ENCODE results near the gene FALEC.
"Not testable (repeated sequence)": the region's sequence is repeated elsewhere in the genome, so short reads cannot be mapped to it uniquely, and the experiment has no call there.

Gene FALEC

DNA sequence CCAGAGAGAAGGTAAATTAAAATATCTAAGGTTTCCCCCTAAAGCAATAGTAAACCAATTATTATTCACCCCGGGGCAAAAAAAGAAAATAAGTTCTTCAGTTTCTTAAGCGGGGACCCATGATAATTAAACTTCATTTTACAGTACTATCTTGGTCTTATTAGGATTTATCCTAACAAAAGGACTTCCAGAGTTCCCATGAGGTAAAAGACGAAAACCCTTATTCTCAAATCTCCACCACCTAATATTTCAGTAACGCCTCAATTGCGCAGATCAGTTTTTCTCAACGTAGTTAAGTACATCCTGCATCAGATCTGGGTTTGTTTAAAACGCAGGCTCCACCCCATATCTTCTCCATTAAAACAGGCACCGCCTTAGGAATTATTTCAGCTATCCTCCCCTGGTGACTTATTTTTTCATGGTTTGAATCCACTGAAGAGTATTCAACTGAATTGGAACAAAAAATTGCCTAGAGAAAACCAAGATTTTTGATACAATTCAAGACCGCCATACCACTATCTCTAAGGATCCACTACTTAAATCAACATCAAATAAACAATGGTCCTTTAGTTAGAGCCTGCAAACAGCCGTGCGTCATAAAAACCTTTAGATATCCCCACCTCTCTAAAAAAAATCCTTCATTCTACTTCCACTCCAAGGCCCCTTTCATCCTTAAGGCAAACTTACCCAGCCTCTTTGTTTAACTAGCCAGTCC is 62.2 kb downstream of the FALEC start:
- no peaks in the 10 kb centered on the region for H3K27me3 ChIP-seq (ENCODE audit: low read depth, low read length)
- H3K27ac ChIP-seq (ENCODE audit: low read length), result peak overlapping the region; percentile 100
- H3K4me1 ChIP-seq (ENCODE audit: control insufficient read depth in 1 of 2, insufficient read depth in 2 of 2, low read length in 2 of 2), result peaks cover 16 to 32% of the 10 kb centered on the region in 2 donors
- H3K36me3 ChIP-seq (ENCODE audit: control insufficient read depth in 1 of 2, insufficient read depth in 2 of 2, low read length in 2 of 2), result peaks cover 49 to 60% of the 10 kb centered on the region in 2 donors
- no peaks in the 10 kb centered on the region for H3K9me3 ChIP-seq (ENCODE audit: control insufficient read depth in 1 of 2, low read length in 2 of 2)
- H3K4me3 ChIP-seq (ENCODE audit: low read depth in 1 of 2, low read length in 2 of 2), result peak overlapping the region; percentile 98 to 100

GRCh38 chr1:150578272-150579109 is 62.9 kb downstream of the FALEC start:
- H3K36me3 ChIP-seq (ENCODE audit: control insufficient read depth in 1 of 2, insufficient read depth in 2 of 2, low read length in 2 of 2), result peaks cover 42 to 53% of the 10 kb centered on the region in 2 donors

DNA sequence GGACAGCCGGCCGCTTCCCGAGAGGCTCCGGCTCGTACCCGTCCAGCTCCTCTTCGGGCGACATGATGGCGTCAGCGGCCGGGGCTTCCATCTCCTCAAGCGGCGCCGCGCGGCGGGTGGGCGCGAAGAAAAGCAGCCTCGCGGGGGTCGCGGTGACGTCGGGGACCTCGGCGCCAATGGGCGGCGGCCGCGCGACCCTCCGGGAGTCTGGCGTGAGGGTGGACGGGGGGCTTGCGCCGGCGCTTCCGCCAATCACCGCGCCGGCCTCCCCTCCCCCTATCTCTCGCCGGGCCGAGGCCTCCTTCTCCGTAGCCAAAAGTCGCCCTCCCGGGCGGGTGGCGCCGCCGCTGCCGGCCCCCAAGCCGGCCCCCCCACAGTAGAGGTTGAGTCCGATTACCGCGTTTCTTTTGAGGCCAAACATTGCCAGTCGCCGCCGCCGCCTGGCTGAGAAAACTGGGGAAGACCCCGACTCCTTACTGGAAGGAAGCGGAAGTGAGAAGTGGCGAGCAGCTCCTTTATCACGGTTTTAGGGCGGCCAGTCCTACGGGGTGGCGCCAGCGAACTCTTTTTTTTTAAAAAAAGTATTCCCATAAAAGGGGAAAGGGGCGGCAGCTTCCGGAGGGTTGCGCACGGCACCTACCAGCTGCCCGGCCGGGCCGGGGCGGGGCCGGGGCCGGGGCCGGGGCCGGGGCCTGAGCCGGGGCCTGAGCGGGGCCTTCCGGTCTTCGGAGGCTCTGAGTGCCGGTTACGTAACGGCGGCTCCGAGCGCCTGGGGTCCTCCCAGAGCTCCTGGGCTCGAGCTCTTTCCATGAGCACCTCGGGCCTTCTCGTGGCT is 63.8 kb downstream of the FALEC start, which contains the start of gene MCL1:
Gene MCL1 (minus strand): TSS at position 501 of the 835 bp plus-strand sequence. CDS start 80 bp downstream, at position 421.
- no peaks in the 10 kb centered on the region for H3K27me3 ChIP-seq (ENCODE audit: low read depth, low read length)
- H3K36me3 ChIP-seq (ENCODE audit: control insufficient read depth in 1 of 2, insufficient read depth in 2 of 2, low read length in 2 of 2), result peaks cover 39 to 49% of the 10 kb centered on the region in 2 donors
- H3K4me3 ChIP-seq (ENCODE audit: low read depth in 1 of 2, low read length in 2 of 2), result peak within 1 kb of the TSS; percentile 98 to 100
- no peaks in the 10 kb centered on the region for H3K9me3 ChIP-seq (ENCODE audit: control insufficient read depth in 1 of 2, low read length in 2 of 2)
- peak within 1 kb of the TSS; percentile 100 for H3K27ac ChIP-seq (ENCODE audit: low read length)
- H3K4me1 ChIP-seq (ENCODE audit: control insufficient read depth in 1 of 2, insufficient read depth in 2 of 2, low read length in 2 of 2), result peaks cover 13 to 17% of the 10 kb centered on the region in 2 donors

More at GRCh38 chr1:150578272-150579109, 62.9 kb downstream of the FALEC start:
- Histone ChIP-seq H3K27me3 (ENCODE audit: low read depth, low read length) (no peaks in the 10 kb centered on the region), H3K4me3 (ENCODE audit: low read depth in 1 of 2, low read length in 2 of 2) (peak overlapping the region; percentile 98 to 100), H3K4me1 (ENCODE audit: control insufficient read depth in 1 of 2, insufficient read depth in 2 of 2, low read length in 2 of 2) (peaks cover 13 to 25% of the 10 kb centered on the region in 2 donors), H3K9me3 (ENCODE audit: control insufficient read depth in 1 of 2, low read length in 2 of 2) (no peaks in the 10 kb centered on the region), H3K27ac (ENCODE audit: low read length) (peak overlapping the region; percentile 100)

- H3K4me3 ChIP-seq (ENCODE audit: low read depth in 1 of 2, low read length in 2 of 2), result peak overlapping the region; percentile 60 to 91
- no peaks in the 10 kb centered on the region for H3K27me3 ChIP-seq (ENCODE audit: low read depth, low read length)
- H3K4me1 ChIP-seq (ENCODE audit: control insufficient read depth in 1 of 2, insufficient read depth in 2 of 2, low read length in 2 of 2), result peaks cover 8 to 11% of the 10 kb centered on the region in 2 donors
- H3K27ac ChIP-seq (ENCODE audit: low read length), result peak overlapping the region; percentile 100
- H3K9me3 ChIP-seq (ENCODE audit: control insufficient read depth in 1 of 2, low read length in 2 of 2), result no peaks in the 10 kb centered on the region
- peaks cover 31 to 43% of the 10 kb centered on the region in 2 donors for H3K36me3 ChIP-seq (ENCODE audit: control insufficient read depth in 1 of 2, insufficient read depth in 2 of 2, low read length in 2 of 2)
Observed at GRCh38 chr1:150579945-150580642, 64.5 kb downstream of the FALEC start.

DNA sequence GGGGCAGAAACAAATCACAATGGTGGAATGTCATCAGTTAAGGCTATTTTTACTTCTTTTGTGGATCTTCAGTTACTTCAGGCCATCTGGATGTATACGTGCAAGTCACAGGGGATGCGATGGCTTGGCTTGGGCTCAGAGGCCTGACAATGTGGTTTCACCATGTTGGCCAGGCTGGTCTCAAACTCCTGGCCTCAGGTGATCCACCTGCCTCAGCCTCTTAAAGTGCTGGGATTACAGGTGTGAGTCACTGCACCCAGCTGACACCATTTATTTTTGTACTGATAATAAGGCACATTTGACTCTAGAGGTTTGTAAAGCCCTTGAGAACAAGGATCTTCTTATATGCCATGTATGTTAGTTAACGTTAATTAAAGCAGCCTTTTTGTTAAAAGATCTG is 65.4 kb downstream of the FALEC start:
- H3K27me3 ChIP-seq (ENCODE audit: low read depth, low read length); H3K4me3 ChIP-seq (ENCODE audit: low read depth in 1 of 2, low read length in 2 of 2); H3K9me3 ChIP-seq (ENCODE audit: control insufficient read depth in 1 of 2, low read length in 2 of 2); H3K4me1 ChIP-seq (ENCODE audit: control insufficient read depth in 1 of 2, insufficient read depth in 2 of 2, low read length in 2 of 2); H3K27ac ChIP-seq (ENCODE audit: low read length): not testable (repeated sequence)
- peaks cover 22 to 34% of the 10 kb centered on the region in 2 donors for H3K36me3 ChIP-seq (ENCODE audit: control insufficient read depth in 1 of 2, insufficient read depth in 2 of 2, low read length in 2 of 2)

- H3K4me1 ChIP-seq (ENCODE audit: control insufficient read depth in 1 of 2, insufficient read depth in 2 of 2, low read length in 2 of 2); H3K4me3 ChIP-seq (ENCODE audit: low read depth in 1 of 2, low read length in 2 of 2); H3K9me3 ChIP-seq (ENCODE audit: control insufficient read depth in 1 of 2, low read length in 2 of 2); H3K27me3 ChIP-seq (ENCODE audit: low read depth, low read length); H3K27ac ChIP-seq (ENCODE audit: low read length): not testable (repeated sequence)
- peaks cover 18 to 30% of the 10 kb centered on the region in 2 donors for H3K36me3 ChIP-seq (ENCODE audit: control insufficient read depth in 1 of 2, insufficient read depth in 2 of 2, low read length in 2 of 2)
Observed at GRCh38 chr1:150581437-150581836, 65.9 kb downstream of the FALEC start.

- H3K4me3 ChIP-seq (ENCODE audit: low read depth in 1 of 2, low read length in 2 of 2); H3K27me3 ChIP-seq (ENCODE audit: low read depth, low read length); H3K4me1 ChIP-seq (ENCODE audit: control insufficient read depth in 1 of 2, insufficient read depth in 2 of 2, low read length in 2 of 2); H3K9me3 ChIP-seq (ENCODE audit: control insufficient read depth in 1 of 2, low read length in 2 of 2); H3K27ac ChIP-seq (ENCODE audit: low read length): not testable (repeated sequence)
- peaks cover 12 to 25% of the 10 kb centered on the region in 2 donors for H3K36me3 ChIP-seq (ENCODE audit: control insufficient read depth in 1 of 2, insufficient read depth in 2 of 2, low read length in 2 of 2)
Observed at GRCh38 chr1:150581962-150582361, 66.4 kb downstream of the FALEC start.

DNA sequence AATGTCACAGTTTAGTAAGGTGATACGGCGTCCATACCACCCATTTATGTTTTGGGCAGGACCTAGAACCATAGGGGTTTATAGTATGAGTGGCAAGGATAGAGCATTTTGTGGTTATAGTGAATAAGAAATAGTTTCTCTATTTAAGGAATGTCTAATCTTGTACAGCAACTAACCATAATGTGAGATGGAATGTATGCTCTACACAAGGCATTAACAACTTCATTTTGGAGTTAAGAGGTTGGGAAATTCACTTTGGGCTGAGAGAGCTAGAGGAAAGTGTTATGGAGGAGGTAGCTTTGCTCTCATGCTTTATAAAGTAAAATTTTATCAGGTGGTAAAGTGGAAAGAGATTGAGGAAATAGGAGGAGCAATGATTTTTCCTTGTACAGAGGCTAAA is 66.8 kb downstream of the FALEC start:
- H3K4me3 ChIP-seq (ENCODE audit: low read depth in 1 of 2, low read length in 2 of 2), result no peak overlapping the region
- H3K9me3 ChIP-seq (ENCODE audit: control insufficient read depth in 1 of 2, low read length in 2 of 2), result no peaks in the 10 kb centered on the region
- peaks cover 8 to 21% of the 10 kb centered on the region in 2 donors for H3K36me3 ChIP-seq (ENCODE audit: control insufficient read depth in 1 of 2, insufficient read depth in 2 of 2, low read length in 2 of 2)
- H3K4me1 ChIP-seq (ENCODE audit: control insufficient read depth in 1 of 2, insufficient read depth in 2 of 2, low read length in 2 of 2), result peaks cover 4% of the 10 kb centered on the region in 2 donors
- no peaks in the 10 kb centered on the region for H3K27me3 ChIP-seq (ENCODE audit: low read depth, low read length)
- H3K27ac ChIP-seq (ENCODE audit: low read length), result no peak overlapping the region

Data from muscle layer of duodenum (tissue), 2 donors.